H9 (cell line): ENCODE data around the gene STMN1. TPM values are rescaled to one million over a fixed set of nuclear protein-coding genes. Genes with fewer than 3 reads are reported as not detected.

Source experiments
- DNase-seq: peaks from one replicate; pipeline ENCODE4 v3.0.0-alpha.2; 2017
- H2AFZ ChIP-seq: one replicate; pipeline ENCODE4 v1.6.1; 2013; ENCODE audit warnings: mild to moderate bottlenecking, low read length, control low read depth, moderate library complexity
- H2AK5ac ChIP-seq: 2 replicates; pipeline ENCODE4 v1.6.1; 2013; ENCODE audit warnings: low read length, control low read depth, mixed read lengths; ENCODE audit not compliant: insufficient read length
- H2BK120ac ChIP-seq: one replicate; pipeline ENCODE4 v1.6.1; 2013; ENCODE audit warnings: low read depth, mild to moderate bottlenecking, low read length, control low read depth, inconsistent platforms; ENCODE audit not compliant: poor library complexity, severe bottlenecking
- H2BK12ac ChIP-seq: 2 replicates; pipeline ENCODE4 v1.6.1; 2013; ENCODE audit warnings: low read length, control low read depth, mixed read lengths, low read depth; ENCODE audit not compliant: insufficient read length
- H2BK15ac ChIP-seq: 2 replicates; pipeline ENCODE4 v1.6.1; 2013; ENCODE audit warnings: low read depth, low read length, control low read depth
- H2BK20ac ChIP-seq: one replicate; pipeline ENCODE4 v1.6.1; 2013; ENCODE audit warnings: low read depth, mild to moderate bottlenecking, low read length, control low read depth, inconsistent platforms; ENCODE audit not compliant: poor library complexity, severe bottlenecking
- H2BK5ac ChIP-seq: 2 replicates; pipeline ENCODE4 v1.6.1; 2013; ENCODE audit warnings: low read length, control low read depth, mixed read lengths; ENCODE audit not compliant: insufficient read length
- H3K14ac ChIP-seq: 2 replicates; pipeline ENCODE4 v1.6.1; 2013; ENCODE audit warnings: low read length, control low read depth; ENCODE audit not compliant: insufficient read depth
- H3K18ac ChIP-seq: 2 replicates; pipeline ENCODE4 v1.6.1; 2013; ENCODE audit warnings: low read depth, mild to moderate bottlenecking, mixed read lengths, low read length, control low read depth; ENCODE audit not compliant: insufficient read length
- H3K23ac ChIP-seq: 2 replicates; pipeline ENCODE4 v1.6.1; 2013; ENCODE audit warnings: low read length, control low read depth, mixed read lengths, low read depth; ENCODE audit not compliant: insufficient read length
- H3K23me2 ChIP-seq: 2 replicates; pipeline ENCODE4 v1.6.1; 2013; ENCODE audit warnings: low read depth, mild to moderate bottlenecking, mixed read lengths, low read length, control low read depth; ENCODE audit not compliant: insufficient read length, poor library complexity, severe bottlenecking
- H3K27ac ChIP-seq: 2 replicates; pipeline ENCODE4 v1.5.1; 2013; ENCODE audit warnings: low read length, control low read depth, mixed read lengths, low read depth; ENCODE audit not compliant: insufficient read length
- H3K27me3 ChIP-seq: 2 replicates; pipeline ENCODE4 v1.6.1; 2013; ENCODE audit warnings: low read length, control low read depth, inconsistent platforms; ENCODE audit not compliant: insufficient read depth
- H3K4ac ChIP-seq: 2 replicates; pipeline ENCODE4 v1.6.1; 2013; ENCODE audit warnings: low read depth, mild to moderate bottlenecking, control low read depth, inconsistent platforms, low read length, moderate library complexity
- H3K4me1 ChIP-seq: 2 replicates; pipeline ENCODE4 v1.6.1; 2013; ENCODE audit warnings: low read length, control low read depth, inconsistent platforms; ENCODE audit not compliant: insufficient read depth
- H3K4me2 ChIP-seq: 2 replicates; pipeline ENCODE4 v1.6.1; 2013; ENCODE audit warnings: low read length, control low read depth, mixed read lengths; ENCODE audit not compliant: insufficient read length, insufficient read depth
- H3K56ac ChIP-seq: 2 replicates; pipeline ENCODE4 v1.6.1; 2013; ENCODE audit warnings: low read depth, mild to moderate bottlenecking, mixed read lengths, low read length, control low read depth; ENCODE audit not compliant: insufficient read length
- H3K79me1 ChIP-seq: 2 replicates; pipeline ENCODE4 v1.6.1; 2013; ENCODE audit warnings: low read depth, mild to moderate bottlenecking, moderate library complexity, low read length, control low read depth, inconsistent platforms; ENCODE audit not compliant: insufficient read depth, poor library complexity, severe bottlenecking
- H3K79me2 ChIP-seq: 2 replicates; pipeline ENCODE4 v1.6.1; 2013; ENCODE audit warnings: low read length, control low read depth, inconsistent platforms; ENCODE audit not compliant: insufficient read depth
- H3K9ac ChIP-seq: 2 replicates; pipeline ENCODE4 v1.6.1; 2013; ENCODE audit warnings: low read length, control low read depth, mixed read lengths; ENCODE audit not compliant: insufficient read length; ENCODE audit errors: extremely low read depth
- H3K9me3 ChIP-seq: one replicate; pipeline ENCODE4 v1.6.1; 2013; ENCODE audit warnings: low read depth, low read length, inconsistent platforms; ENCODE audit not compliant: control insufficient read depth
- H3T11ph ChIP-seq: one replicate; pipeline ENCODE4 v1.6.1; 2013; ENCODE audit warnings: mild to moderate bottlenecking, low read length, control low read depth, inconsistent platforms
- H4K20me1 ChIP-seq: one replicate; pipeline ENCODE4 v1.6.1; 2013; ENCODE audit not compliant: control insufficient read depth, insufficient read length, insufficient read depth
- H4K5ac ChIP-seq: 2 replicates; pipeline ENCODE4 v1.6.1; 2013; ENCODE audit warnings: low read depth, mild to moderate bottlenecking, mixed read lengths, low read length, control low read depth; ENCODE audit not compliant: insufficient read length
- H4K8ac ChIP-seq: replicated peaks from 2 replicates; pipeline ENCODE4 v1.6.1; 2013; ENCODE audit warnings: low read length, control low read depth, mixed read lengths, low read depth; ENCODE audit not compliant: insufficient read length
- H4K91ac ChIP-seq: 2 replicates; pipeline ENCODE4 v1.6.1; 2013; ENCODE audit warnings: low read depth, mild to moderate bottlenecking, moderate library complexity, mixed read lengths, low read length, control low read depth; ENCODE audit not compliant: insufficient read length
- H3K27ac Mint-ChIP-seq, 3 experiments: 2 replicates in 2 of 3; 3 replicates in 1 of 3; pipeline ENCODE4 v1.8.0; 2020 to 2021; ENCODE audit warnings: mixed read lengths in 3 of 3, mild to moderate bottlenecking in 1 of 3, moderate library complexity in 1 of 3
- H3K27me3 Mint-ChIP-seq: 2 replicates; pipeline ENCODE4 v1.8.0; 2021; ENCODE audit warnings: low read depth, mild to moderate bottlenecking, moderate library complexity, mixed read lengths
- H3K36me3 Mint-ChIP-seq, 3 experiments: 2 replicates in 2 of 3; 3 replicates in 1 of 3; pipeline ENCODE4 v1.8.0; 2020 to 2021; ENCODE audit warnings: low read depth in 3 of 3, mixed read lengths in 3 of 3; ENCODE audit not compliant: insufficient read depth in 1 of 3
- H3K4me1 Mint-ChIP-seq, 2 experiments: 2 replicates each; pipeline ENCODE4 v1.8.0; 2020; ENCODE audit warnings: mixed read lengths in 2 of 2
- H3K4me3 Mint-ChIP-seq, 2 experiments: 2 replicates in 1 of 2; 3 replicates in 1 of 2; pipeline ENCODE4 v1.8.0; 2020 to 2021; ENCODE audit warnings: mild to moderate bottlenecking in 2 of 2, mixed read lengths in 2 of 2, moderate library complexity in 1 of 2
- H3K9me3 Mint-ChIP-seq, 2 experiments: 2 replicates in 1 of 2; 3 replicates in 1 of 2; pipeline ENCODE4 v1.8.0; 2020; ENCODE audit warnings: mild to moderate bottlenecking in 2 of 2, mixed read lengths in 2 of 2, moderate library complexity in 1 of 2
- CTCF ChIP-seq: fragments of 200-600 bp; sonication (generic); conservative IDR thresholded peaks from 3 replicates; pipeline ENCODE4 v1.8.0; 2021; ENCODE audit warnings: antibody characterized with exemption, mild to moderate bottlenecking
- WGBS: extraction: QIAGEN DNeasy Blood & Tissue Kit; methylation state at CpG from one replicate; pipeline ENCODE4 v1.1.7; 2013; ENCODE audit warnings: missing lambda C conversion rate, low lambda C conversion rate, mixed read lengths; ENCODE audit not compliant: insufficient read length; ENCODE audit errors: extremely low coverage; 5-methylcytosine and 5-hydroxymethylcytosine counted together
- total RNA-seq: library from RNA; stranded (reverse); gene quantifications from 2 replicates; pipeline ENCODE4 v1.2.1, GENCODE V29; 2021

STMN1 gene
- total RNA-seq, 1 experiment from 2014 or later: 500 TPM

GRCh38 chr1:25914074-25914995 is 8.1 kb upstream of the STMN1 start:
- no peak overlapping the region for H3K14ac ChIP-seq
- no peak overlapping the region for H3K4me3 Mint-ChIP-seq

More at GRCh38 chr1:25914074-25914995, 8.1 kb upstream of the STMN1 start:
- peaks cover 10% of the 10 kb centered on the region for H3K27me3 Mint-ChIP-seq
- Histone ChIP-seq H3K4me2 (no peak overlapping the region), H2BK12ac (no peak overlapping the region), H4K8ac (no peak overlapping the region), H2AFZ (no peak overlapping the region), H4K91ac (no peak overlapping the region), H3K27ac (no peak overlapping the region), H3K23ac (no peak overlapping the region), H3K18ac (no peak overlapping the region), H3K4me1 (no peaks in the 10 kb centered on the region; the same call in 1 of the 2 replicates), H3K27me3 (no peaks in the 10 kb centered on the region), H2BK5ac (no peak overlapping the region), H2BK15ac (0 out of 2 replicates have a peak overlapping the region, but pooled peaks have one; percentile 48), H4K20me1 (no peaks in the 10 kb centered on the region), H2BK120ac (no peak overlapping the region), H3K9me3 (no peaks in the 10 kb centered on the region), H3K79me1 (no peaks in the 10 kb centered on the region), H3K79me2 (no peaks in the 10 kb centered on the region), H3K56ac (no peak overlapping the region), H3K4ac (no peak overlapping the region), H2BK20ac (no peak overlapping the region), H2AK5ac (no peak overlapping the region), H3T11ph (no peak overlapping the region), H3K23me2 (no peaks in the 10 kb centered on the region), H4K5ac (no peak overlapping the region), H3K9ac (no peak overlapping the region)
- no peaks in the 10 kb centered on the region; a peak in 1 of 7 replicates for H3K36me3 Mint-ChIP-seq
- DNase-seq: no peak
- no CpG with 5 or more reads among the region's 3 CpGs for WGBS
- peaks cover 11 to 15% of the 10 kb centered on the region in 2 experiments for H3K4me1 Mint-ChIP-seq
- H3K9me3 Mint-ChIP-seq: no peaks in the 10 kb centered on the region
- no peak overlapping the region for H3K27ac Mint-ChIP-seq
- TF ChIP-seq CTCF: no peak
